Fibroblast of lung (primary cell): ENCODE data around the gene PRDM16. TPM values are rescaled to one million over a fixed set of nuclear protein-coding genes. Genes with fewer than 3 reads are reported as not detected.
A peak's percentile ranks its signal among the peaks of the same experiment; 100 is the strongest.

Experiments
- DNase-seq, 2 donors: peaks; one replicate each; pipeline versions ENCODE4 v3.0.0 to v3.0.0-alpha.2; 2010; ENCODE audit warnings: low read depth in 2 of 2
- H2AFZ ChIP-seq: 2 replicates; pipeline ENCODE4 v1.5.1; 2012; ENCODE audit warnings: low read length, control low read depth, inconsistent platforms
- H3K27ac ChIP-seq: 2 replicates; pipeline ENCODE4 v1.5.1; 2011; ENCODE audit warnings: low read length, control low read depth; ENCODE audit not compliant: insufficient read depth
- H3K27me3 ChIP-seq: 2 replicates; pipeline ENCODE4 v1.5.1; 2011; ENCODE audit warnings: mild to moderate bottlenecking, low read length; ENCODE audit not compliant: control insufficient read depth, insufficient read depth
- H3K36me3 ChIP-seq: 2 replicates; pipeline ENCODE4 v1.5.1; 2011; ENCODE audit warnings: low read length; ENCODE audit not compliant: control insufficient read depth, insufficient read depth
- H3K4me1 ChIP-seq: 2 replicates; pipeline ENCODE4 v1.5.1; 2011; ENCODE audit warnings: low read length; ENCODE audit not compliant: control insufficient read depth, insufficient read depth; ENCODE audit errors: extremely low read depth
- H3K4me2 ChIP-seq: 2 replicates; pipeline ENCODE4 v1.5.1; 2011; ENCODE audit warnings: low read length, control low read depth; ENCODE audit not compliant: insufficient read depth; ENCODE audit errors: extremely low read depth
- H3K4me3 ChIP-seq, 4 experiments: fragments of 200-600 bp in 1 of 4; sonication (generic) in 1 of 4; replicated peaks in 1 of 4; 2 replicates each; pipeline ENCODE4 v1.5.1; 2011 to 2016; ENCODE audit warnings: low read length in 4 of 4, low read depth in 3 of 4, mild to moderate bottlenecking in 3 of 4, control low read depth in 2 of 4, inconsistent platforms in 1 of 4, mixed read lengths in 1 of 4; ENCODE audit not compliant: insufficient read depth in 1 of 4; ENCODE audit errors: control extremely low read depth in 1 of 4
- H3K79me2 ChIP-seq: 2 replicates; pipeline ENCODE4 v1.5.1; 2012; ENCODE audit warnings: mild to moderate bottlenecking, low read length, inconsistent platforms; ENCODE audit not compliant: control insufficient read depth, insufficient read depth
- H3K9ac ChIP-seq: 2 replicates; pipeline ENCODE4 v1.5.1; 2011; ENCODE audit warnings: mild to moderate bottlenecking, low read length, control low read depth; ENCODE audit not compliant: insufficient read depth
- H3K9me3 ChIP-seq: 2 replicates; pipeline ENCODE4 v1.5.1; 2012; ENCODE audit warnings: low read depth, low read length; ENCODE audit not compliant: control insufficient read depth, insufficient read depth
- H4K20me1 ChIP-seq: 2 replicates; pipeline ENCODE4 v1.5.1; 2011; ENCODE audit warnings: low read length; ENCODE audit not compliant: control insufficient read depth, insufficient read depth; ENCODE audit errors: extremely low read depth
- CTCF ChIP-seq, 2 donors: IDR thresholded peaks in 1 of 2; conservative IDR thresholded peaks in 1 of 2; 1 replicate in 1 of 2; 2 replicates in 1 of 2; pipeline ENCODE4 v1.5.1; 2011 to 2012; ENCODE audit warnings: low read length in 2 of 2, control low read depth in 1 of 2, inconsistent platforms in 1 of 2, low read depth in 1 of 2, mild to moderate bottlenecking in 1 of 2
- EZH2 ChIP-seq: IDR thresholded peaks from 2 replicates; pipeline ENCODE4 v1.5.1; 2012; ENCODE audit warnings: low read length, control low read depth, mild to moderate bottlenecking; ENCODE audit errors: missing control alignments
- polyA plus RNA-seq, 2 donors: library from polyadenylated mRNA; depleted of rRNA in 1 of 2; stranded (reverse) in 1 of 2; unstranded in 1 of 2; fragments of >200 nt; gene quantifications; 2 replicates each; pipeline ENCODE4 v1.2.1, GENCODE V29; 2011 to 2012; ENCODE audit warnings: missing spikeins in 1 of 2
- total RNA-seq: library from RNA; depleted of rRNA; stranded (reverse); fragments of >200 nt; gene quantifications from 2 replicates; pipeline ENCODE4 v1.2.1, GENCODE V29; 2014

Gene PRDM16
- total and polyA plus RNA-seq, 2 donors (not counting 1 experiment from before 2014, with no cell fraction given), result 0.30 to 1.8 TPM

- Histone ChIP-seq H3K4me3 (no peak overlapping the region), H3K27me3 (no peaks in the 10 kb centered on the region), H3K4me1 (no peaks in the 10 kb centered on the region), H3K9ac (no peak overlapping the region), H3K27ac (no peak overlapping the region), H4K20me1 (no peaks in the 10 kb centered on the region), H3K79me2 (no peaks in the 10 kb centered on the region), H3K4me2 (no peak overlapping the region), H3K36me3 (no peaks in the 10 kb centered on the region), H3K9me3 (no peaks in the 10 kb centered on the region), H2AFZ (no peak overlapping the region)
- no peak for TF ChIP-seq EZH2
- TF ChIP-seq CTCF (conservative IDR thresholded peaks at IDR 0.05 in 1 of 2, IDR thresholded peaks at IDR 0.05 in 1 of 2; ENCODE audit: low read depth in 1 of 2, low read length in 2 of 2), result no peak
- peak in 1 of 2 donors; percentile 50 for DNase-seq
Measured at GRCh38 chr1:3244927-3245315, 175.9 kb downstream of the PRDM16 start.

DNA sequence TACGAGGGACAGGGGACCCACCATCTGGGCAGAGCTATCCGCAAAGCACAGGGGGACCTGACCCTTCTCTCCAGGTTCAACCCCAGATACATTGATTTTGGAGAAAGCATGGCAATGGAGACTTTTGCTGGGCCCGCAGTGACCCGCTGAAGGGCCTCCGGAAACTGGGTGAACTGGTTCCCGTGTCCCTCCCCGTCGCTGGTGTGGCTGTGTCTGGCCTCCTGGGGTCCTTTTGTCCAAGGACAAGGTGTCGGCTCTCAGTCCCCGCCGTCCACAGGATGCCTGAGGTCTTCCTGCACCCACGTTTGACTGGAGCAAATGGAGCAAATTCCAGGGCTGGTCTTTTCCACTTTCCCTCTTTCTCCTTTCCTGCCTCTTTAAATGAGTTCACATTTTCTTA, 176.3 kb downstream of the PRDM16 start:
- DNase-seq, result no peak
- H3K4me2 ChIP-seq, result no peak overlapping the region
- no peak for TF ChIP-seq CTCF (conservative IDR thresholded peaks at IDR 0.05 in 1 of 2, IDR thresholded peaks at IDR 0.05 in 1 of 2; ENCODE audit: low read depth in 1 of 2, low read length in 2 of 2)
- no peak for TF ChIP-seq EZH2

DNA sequence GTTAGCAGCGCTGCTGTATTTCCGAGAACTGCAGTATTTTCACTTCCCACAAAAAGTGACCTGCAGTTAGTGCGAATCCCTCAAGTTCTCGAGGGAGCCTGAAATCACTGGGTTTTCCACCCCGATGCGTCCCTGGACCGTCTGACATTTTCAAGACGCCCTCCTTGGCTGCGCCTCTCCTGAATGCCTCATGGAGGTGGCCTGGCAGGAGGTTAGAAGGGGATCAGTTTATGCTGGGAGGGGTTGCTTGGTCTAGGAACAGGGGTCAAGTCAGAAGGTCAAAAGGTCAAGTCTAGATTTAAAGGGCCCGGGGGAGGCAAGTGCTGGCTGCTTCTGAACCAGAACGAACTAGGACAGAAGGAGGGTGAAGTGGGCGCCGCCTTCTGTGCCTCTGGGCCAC, 176.8 kb downstream of the PRDM16 start:
- no peak overlapping the region for H3K4me3 ChIP-seq
- H3K27me3 ChIP-seq, result no peaks in the 10 kb centered on the region
- H3K4me2 ChIP-seq, result no peak overlapping the region
- H3K79me2 ChIP-seq, result no peaks in the 10 kb centered on the region
- TF ChIP-seq EZH2 (no peak), CTCF (conservative IDR thresholded peaks at IDR 0.05 in 1 of 2, IDR thresholded peaks at IDR 0.05 in 1 of 2; ENCODE audit: low read depth in 1 of 2, low read length in 2 of 2) (no peak)
- no peak overlapping the region for H2AFZ ChIP-seq
- no peaks in the 10 kb centered on the region for H4K20me1 ChIP-seq
- DNase-seq, result no peak
- H3K9ac ChIP-seq, result no peak overlapping the region
- H3K9me3 ChIP-seq, result no peaks in the 10 kb centered on the region
- H3K4me1 ChIP-seq, result no peaks in the 10 kb centered on the region
- H3K36me3 ChIP-seq, result no peaks in the 10 kb centered on the region
- no peak overlapping the region for H3K27ac ChIP-seq

More for the DNA sequence above, 176.3 kb downstream of the PRDM16 start:
- H3K27me3 ChIP-seq, result no peaks in the 10 kb centered on the region
- no peak overlapping the region for H3K9ac ChIP-seq
- H3K79me2 ChIP-seq, result no peaks in the 10 kb centered on the region
- H2AFZ ChIP-seq, result no peak overlapping the region
- H3K36me3 ChIP-seq, result no peaks in the 10 kb centered on the region
- H3K4me1 ChIP-seq, result no peaks in the 10 kb centered on the region
- no peaks in the 10 kb centered on the region for H3K9me3 ChIP-seq
- no peak overlapping the region for H3K27ac ChIP-seq
- H3K4me3 ChIP-seq, result no peak overlapping the region
- no peaks in the 10 kb centered on the region for H4K20me1 ChIP-seq
